GM23338 (cell line): ENCODE results near the gene FAM3D. TPM values are rescaled to one million over a fixed set of nuclear protein-coding genes. Genes with fewer than 3 reads are reported as not detected.
"Not testable (repeated sequence)": the region's sequence is repeated elsewhere in the genome, so short reads cannot be mapped to it uniquely, and the experiment has no call there.

ENCODE experiments used
- ATAC-seq: fragments of 200-7000 bp; cut with Tn5 transposase; 3 replicates; pipeline ENCODE4 v1.9.1; 2020
- DNase-seq: peaks from one replicate; pipeline ENCODE4 v3.0.0-alpha.2; 2015; ENCODE audit warnings: low spot score
- H2AFZ ChIP-seq: fragments of 200-600 bp; sonication (generic); 2 replicates; pipeline ENCODE4 v1.8.0; 2016; ENCODE audit warnings: antibody characterized with exemption, mild to moderate bottlenecking, moderate library complexity
- H3F3A ChIP-seq: fragments of 200-600 bp; sonication (generic); replicated peaks from 2 replicates; pipeline ENCODE4 v1.8.0; 2017; ENCODE audit warnings: antibody characterized with exemption, mixed run types, low read depth
- H3K27ac ChIP-seq: fragments of 200-600 bp; sonication (generic); 2 replicates; pipeline ENCODE4 v1.6.1; 2016; ENCODE audit warnings: low read depth
- H3K27me3 ChIP-seq: fragments of 200-600 bp; sonication (generic); 2 replicates; pipeline ENCODE4 v1.8.0; 2016; ENCODE audit warnings: mild to moderate bottlenecking, mixed run types, moderate library complexity; ENCODE audit not compliant: insufficient read depth
- H3K36me3 ChIP-seq: fragments of 200-600 bp; sonication (generic); 2 replicates; pipeline ENCODE4 v1.8.0; 2016; ENCODE audit warnings: mild to moderate bottlenecking; ENCODE audit not compliant: insufficient read depth
- H3K4me1 ChIP-seq: fragments of 200-600 bp; sonication (generic); 2 replicates; pipeline ENCODE4 v1.8.0; 2016; ENCODE audit warnings: mild to moderate bottlenecking, moderate library complexity; ENCODE audit not compliant: insufficient read depth
- H3K4me2 ChIP-seq: fragments of 200-600 bp; sonication (generic); 2 replicates; pipeline ENCODE4 v1.7.1; 2017; ENCODE audit warnings: mixed run types
- H3K4me3 ChIP-seq: fragments of 200-600 bp; sonication (generic); 2 replicates; pipeline ENCODE4 v1.6.1; 2016; ENCODE audit warnings: mixed run types
- H3K79me2 ChIP-seq: fragments of 200-600 bp; sonication (generic); replicated peaks from 2 replicates; pipeline ENCODE4 v1.8.0; 2017; ENCODE audit warnings: mild to moderate bottlenecking; ENCODE audit not compliant: insufficient read depth
- H3K9me2 ChIP-seq: fragments of 200-600 bp; sonication (generic); 2 replicates; pipeline ENCODE4 v1.8.0; 2017; ENCODE audit not compliant: insufficient read depth
- H4K20me1 ChIP-seq: fragments of 200-600 bp; sonication (generic); replicated peaks from 2 replicates; pipeline ENCODE4 v1.8.0; 2017; ENCODE audit warnings: mild to moderate bottlenecking; ENCODE audit not compliant: insufficient read depth
- H3K27ac Mint-ChIP-seq: 2 replicates; pipeline ENCODE4 v1.8.0; 2020; ENCODE audit warnings: inconsistent platforms, mild to moderate bottlenecking, moderate library complexity, mixed read lengths
- H3K27me3 Mint-ChIP-seq: 3 replicates; pipeline ENCODE4 v1.8.0; 2022; ENCODE audit warnings: low read depth, mild to moderate bottlenecking, moderate library complexity, mixed read lengths, inconsistent platforms; ENCODE audit not compliant: insufficient read depth, poor library complexity
- H3K36me3 Mint-ChIP-seq: 3 replicates; pipeline ENCODE4 v1.8.0; 2021; ENCODE audit warnings: low read depth, mild to moderate bottlenecking, inconsistent platforms, moderate library complexity, mixed read lengths
- H3K4me1 Mint-ChIP-seq: 3 replicates; pipeline ENCODE4 v1.8.0; 2020; ENCODE audit warnings: mild to moderate bottlenecking, inconsistent platforms, mixed read lengths
- H3K4me3 Mint-ChIP-seq: 3 replicates; pipeline ENCODE4 v1.8.0; 2021; ENCODE audit warnings: moderate library complexity, mild to moderate bottlenecking, inconsistent platforms, mixed read lengths
- H3K9me3 Mint-ChIP-seq: 3 replicates; pipeline ENCODE4 v1.8.0; 2020; ENCODE audit warnings: moderate library complexity, mild to moderate bottlenecking, inconsistent platforms, mixed read lengths
- CREB1 ChIP-seq: fragments of 250-450 bp; sonication (Bioruptor Pico); IDR thresholded peaks from 2 replicates; pipeline ENCODE4 v1.5.0; 2020; ENCODE audit warnings: low read depth, mild to moderate bottlenecking, moderate library complexity
- EZH2 ChIP-seq: fragments of 200-600 bp; sonication (generic); IDR thresholded peaks from one replicate; pipeline ENCODE4 v1.8.0; 2017; ENCODE audit warnings: antibody characterized with exemption, mild to moderate bottlenecking, low read depth; ENCODE audit not compliant: unreplicated experiment
- EZH2phosphoT487 ChIP-seq: fragments of 200-600 bp; sonication (generic); IDR thresholded peaks from one replicate; pipeline ENCODE4 v1.8.1; 2018; ENCODE audit warnings: antibody characterized with exemption; ENCODE audit not compliant: unreplicated experiment
- JUNB ChIP-seq: IDR thresholded peaks from one replicate; pipeline ENCODE4 v1.6.1; 2016; ENCODE audit warnings: antibody characterized with exemption; ENCODE audit not compliant: unreplicated experiment
- NANOG ChIP-seq: IDR thresholded peaks from 2 replicates; pipeline ENCODE4 v1.6.1; 2016; ENCODE audit warnings: antibody characterized with exemption, borderline replicate concordance
- POLR2AphosphoS5 ChIP-seq: IDR thresholded peaks from 2 replicates; pipeline ENCODE4 v1.6.1; 2016; ENCODE audit warnings: antibody characterized with exemption, low read depth
- STAT1 ChIP-seq: IDR thresholded peaks from one replicate; pipeline ENCODE4 v1.6.1; 2016; ENCODE audit warnings: antibody characterized with exemption; ENCODE audit not compliant: unreplicated experiment
- ZNF114 ChIP-seq: fragments of 250-450 bp; sonication (Bioruptor Pico); IDR thresholded peaks from 2 replicates; pipeline ENCODE4 v1.5.0; 2020; ENCODE audit warnings: mild to moderate bottlenecking, moderate library complexity
- ZNF331 ChIP-seq: fragments of 250-450 bp; sonication (Bioruptor Pico); IDR thresholded peaks from 2 replicates; pipeline ENCODE4 v1.5.0; 2020; ENCODE audit warnings: low read depth, mild to moderate bottlenecking, moderate library complexity
- polyA plus RNA-seq: library from polyadenylated mRNA; unstranded; fragments of >200 nt; fragmentation: Nextera tagmentation; extraction: Ambion mirVana; gene quantifications from 2 replicates; pipeline ENCODE4 v1.2.1, GENCODE V29; 2016
- total RNA-seq: library from RNA; depleted of rRNA; stranded (reverse); fragments of >200 nt; shearing (Covaris generic); gene quantifications from 2 replicates; pipeline ENCODE4 v1.2.3, GENCODE V29; 2014
- TF ChIP-seq, protein P1 (sequence below): fragments of 250-450 bp; sonication (Bioruptor Pico); IDR thresholded peaks from 2 replicates; pipeline ENCODE4 v1.5.0; 2020; ENCODE audit warnings: mild to moderate bottlenecking, moderate library complexity
- TF ChIP-seq, protein P2 (sequence below), 2 experiments: fragments of 200-600 bp in 1 of 2; sonication (generic) in 1 of 2; conservative IDR thresholded peaks; 2 replicates each; pipeline versions ENCODE4 v1.5.1 to v1.6.1; 2016 to 2017; ENCODE audit warnings: antibody characterized with exemption in 2 of 2, low read depth in 2 of 2, mild to moderate bottlenecking in 2 of 2, moderate library complexity in 1 of 2

FAM3D gene
- total and polyA plus RNA-seq, 2 experiments from 2014 or later, result 0.26 TPM; not detected in 1

GRCh38 chr3:58711871-58712270 is 45.3 kb upstream of the FAM3D start:
- Histone ChIP-seq H3K27ac (no peak overlapping the region), H3K4me2 (no peak overlapping the region), H3K79me2 (no peaks in the 10 kb centered on the region), H3K4me1 (no peaks in the 10 kb centered on the region), H3K4me3 (no peak overlapping the region), H3K9me2 (peaks cover 10% of the 10 kb centered on the region; the same call in 1 of the 2 replicates), H3F3A (no peaks in the 10 kb centered on the region), H3K36me3 (no peaks in the 10 kb centered on the region), H3K27me3 (no peaks in the 10 kb centered on the region), H4K20me1 (no peaks in the 10 kb centered on the region), H2AFZ (no peak overlapping the region)
- no peak overlapping the region for H3K4me3 Mint-ChIP-seq
- H3K27me3 Mint-ChIP-seq, result no peaks in the 10 kb centered on the region
- no peaks in the 10 kb centered on the region for H3K36me3 Mint-ChIP-seq
- ATAC-seq, result no peak
- H3K9me3 Mint-ChIP-seq, result peaks cover 9% of the 10 kb centered on the region; the same call in 2 of the 3 replicates
- no peak overlapping the region for H3K27ac Mint-ChIP-seq
- TF ChIP-seq ZNF114 (no peak), ZNF331 (CRISPR knock-in tag) (no peak), EZH2phosphoT487 (no peak), EZH2 (no peak), JUNB (no peak), STAT1 (no peak), CREB1 (CRISPR knock-in tag) (no peak), NANOG (no peak), POLR2AphosphoS5 (no peak)
- TF ChIP-seq, protein P1, sequence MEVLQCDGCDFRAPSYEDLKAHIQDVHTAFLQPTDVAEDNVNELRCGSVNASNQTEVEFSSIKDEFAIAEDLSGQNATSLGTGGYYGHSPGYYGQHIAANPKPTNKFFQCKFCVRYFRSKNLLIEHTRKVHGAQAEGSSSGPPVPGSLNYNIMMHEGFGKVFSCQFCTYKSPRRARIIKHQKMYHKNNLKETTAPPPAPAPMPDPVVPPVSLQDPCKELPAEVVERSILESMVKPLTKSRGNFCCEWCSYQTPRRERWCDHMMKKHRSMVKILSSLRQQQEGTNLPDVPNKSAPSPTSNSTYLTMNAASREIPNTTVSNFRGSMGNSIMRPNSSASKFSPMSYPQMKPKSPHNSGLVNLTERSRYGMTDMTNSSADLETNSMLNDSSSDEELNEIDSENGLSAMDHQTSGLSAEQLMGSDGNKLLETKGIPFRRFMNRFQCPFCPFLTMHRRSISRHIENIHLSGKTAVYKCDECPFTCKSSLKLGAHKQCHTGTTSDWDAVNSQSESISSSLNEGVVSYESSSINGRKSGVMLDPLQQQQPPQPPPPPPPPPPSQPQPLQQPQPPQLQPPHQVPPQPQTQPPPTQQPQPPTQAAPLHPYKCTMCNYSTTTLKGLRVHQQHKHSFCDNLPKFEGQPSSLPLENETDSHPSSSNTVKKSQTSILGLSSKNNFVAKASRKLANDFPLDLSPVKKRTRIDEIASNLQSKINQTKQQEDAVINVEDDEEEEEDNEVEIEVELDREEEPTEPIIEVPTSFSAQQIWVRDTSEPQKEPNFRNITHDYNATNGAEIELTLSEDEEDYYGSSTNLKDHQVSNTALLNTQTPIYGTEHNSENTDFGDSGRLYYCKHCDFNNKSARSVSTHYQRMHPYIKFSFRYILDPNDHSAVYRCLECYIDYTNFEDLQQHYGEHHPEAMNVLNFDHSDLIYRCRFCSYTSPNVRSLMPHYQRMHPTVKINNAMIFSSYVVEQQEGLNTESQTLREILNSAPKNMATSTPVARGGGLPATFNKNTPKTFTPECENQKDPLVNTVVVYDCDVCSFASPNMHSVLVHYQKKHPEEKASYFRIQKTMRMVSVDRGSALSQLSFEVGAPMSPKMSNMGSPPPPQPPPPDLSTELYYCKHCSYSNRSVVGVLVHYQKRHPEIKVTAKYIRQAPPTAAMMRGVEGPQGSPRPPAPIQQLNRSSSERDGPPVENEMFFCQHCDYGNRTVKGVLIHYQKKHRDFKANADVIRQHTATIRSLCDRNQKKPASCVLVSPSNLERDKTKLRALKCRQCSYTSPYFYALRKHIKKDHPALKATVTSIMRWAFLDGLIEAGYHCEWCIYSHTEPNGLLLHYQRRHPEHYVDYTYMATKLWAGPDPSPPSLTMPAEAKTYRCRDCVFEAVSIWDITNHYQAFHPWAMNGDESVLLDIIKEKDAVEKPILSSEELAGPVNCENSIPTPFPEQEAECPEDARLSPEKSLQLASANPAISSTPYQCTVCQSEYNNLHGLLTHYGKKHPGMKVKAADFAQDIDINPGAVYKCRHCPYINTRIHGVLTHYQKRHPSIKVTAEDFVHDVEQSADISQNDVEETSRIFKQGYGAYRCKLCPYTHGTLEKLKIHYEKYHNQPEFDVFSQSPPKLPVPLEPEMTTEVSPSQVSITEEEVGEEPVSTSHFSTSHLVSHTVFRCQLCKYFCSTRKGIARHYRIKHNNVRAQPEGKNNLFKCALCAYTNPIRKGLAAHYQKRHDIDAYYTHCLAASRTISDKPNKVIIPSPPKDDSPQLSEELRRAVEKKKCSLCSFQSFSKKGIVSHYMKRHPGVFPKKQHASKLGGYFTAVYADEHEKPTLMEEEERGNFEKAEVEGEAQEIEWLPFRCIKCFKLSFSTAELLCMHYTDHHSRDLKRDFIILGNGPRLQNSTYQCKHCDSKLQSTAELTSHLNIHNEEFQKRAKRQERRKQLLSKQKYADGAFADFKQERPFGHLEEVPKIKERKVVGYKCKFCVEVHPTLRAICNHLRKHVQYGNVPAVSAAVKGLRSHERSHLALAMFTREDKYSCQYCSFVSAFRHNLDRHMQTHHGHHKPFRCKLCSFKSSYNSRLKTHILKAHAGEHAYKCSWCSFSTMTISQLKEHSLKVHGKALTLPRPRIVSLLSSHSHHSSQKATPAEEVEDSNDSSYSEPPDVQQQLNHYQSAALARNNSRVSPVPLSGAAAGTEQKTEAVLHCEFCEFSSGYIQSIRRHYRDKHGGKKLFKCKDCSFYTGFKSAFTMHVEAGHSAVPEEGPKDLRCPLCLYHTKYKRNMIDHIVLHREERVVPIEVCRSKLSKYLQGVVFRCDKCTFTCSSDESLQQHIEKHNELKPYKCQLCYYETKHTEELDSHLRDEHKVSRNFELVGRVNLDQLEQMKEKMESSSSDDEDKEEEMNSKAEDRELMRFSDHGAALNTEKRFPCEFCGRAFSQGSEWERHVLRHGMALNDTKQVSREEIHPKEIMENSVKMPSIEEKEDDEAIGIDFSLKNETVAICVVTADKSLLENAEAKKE, result no peak
- TF ChIP-seq, protein P2, sequence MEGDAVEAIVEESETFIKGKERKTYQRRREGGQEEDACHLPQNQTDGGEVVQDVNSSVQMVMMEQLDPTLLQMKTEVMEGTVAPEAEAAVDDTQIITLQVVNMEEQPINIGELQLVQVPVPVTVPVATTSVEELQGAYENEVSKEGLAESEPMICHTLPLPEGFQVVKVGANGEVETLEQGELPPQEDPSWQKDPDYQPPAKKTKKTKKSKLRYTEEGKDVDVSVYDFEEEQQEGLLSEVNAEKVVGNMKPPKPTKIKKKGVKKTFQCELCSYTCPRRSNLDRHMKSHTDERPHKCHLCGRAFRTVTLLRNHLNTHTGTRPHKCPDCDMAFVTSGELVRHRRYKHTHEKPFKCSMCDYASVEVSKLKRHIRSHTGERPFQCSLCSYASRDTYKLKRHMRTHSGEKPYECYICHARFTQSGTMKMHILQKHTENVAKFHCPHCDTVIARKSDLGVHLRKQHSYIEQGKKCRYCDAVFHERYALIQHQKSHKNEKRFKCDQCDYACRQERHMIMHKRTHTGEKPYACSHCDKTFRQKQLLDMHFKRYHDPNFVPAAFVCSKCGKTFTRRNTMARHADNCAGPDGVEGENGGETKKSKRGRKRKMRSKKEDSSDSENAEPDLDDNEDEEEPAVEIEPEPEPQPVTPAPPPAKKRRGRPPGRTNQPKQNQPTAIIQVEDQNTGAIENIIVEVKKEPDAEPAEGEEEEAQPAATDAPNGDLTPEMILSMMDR (conservative IDR thresholded peaks at IDR 0.05; ENCODE audit: low read depth in 2 of 2), result no peak
- no peaks in the 10 kb centered on the region for H3K4me1 Mint-ChIP-seq
- no peak for DNase-seq

DNA sequence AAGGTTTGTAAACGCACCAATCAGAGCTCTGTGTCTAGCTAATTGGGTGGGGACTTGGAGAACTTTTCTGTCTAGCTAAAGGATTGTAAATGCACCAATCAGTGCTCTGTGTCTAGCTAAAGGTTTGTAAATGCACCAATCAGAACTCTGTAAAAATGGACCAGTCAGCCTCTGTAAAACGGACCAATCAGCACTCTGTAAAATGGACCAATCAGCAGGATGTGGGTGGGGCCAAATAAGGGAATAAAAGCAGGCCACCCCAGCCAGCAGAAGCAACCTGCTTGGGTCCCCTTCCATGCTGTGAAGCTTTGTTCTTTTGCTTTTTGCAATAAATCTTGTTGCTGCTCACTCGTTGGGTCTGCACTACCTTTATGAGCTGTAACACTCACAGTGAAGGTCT is 42.4 kb upstream of the FAM3D start:
- H3K27me3 Mint-ChIP-seq, H3K9me2 ChIP-seq, H3K27me3 ChIP-seq, H3K36me3 ChIP-seq, H3K27ac ChIP-seq, H4K20me1 ChIP-seq, H3K27ac Mint-ChIP-seq, H3F3A ChIP-seq, H3K4me2 ChIP-seq, H3K4me1 ChIP-seq, DNase-seq, H3K36me3 Mint-ChIP-seq, ATAC-seq, H3K79me2 ChIP-seq, H3K4me3 Mint-ChIP-seq, H3K4me1 Mint-ChIP-seq, H2AFZ ChIP-seq, H3K4me3 ChIP-seq, H3K9me3 Mint-ChIP-seq: not testable (repeated sequence)
